Endothelial cell of hepatic sinusoid (primary cell): Measurements from ENCODE around the gene TNIK.
"Not testable (repeated sequence)": the region's sequence is repeated elsewhere in the genome, so short reads cannot be mapped to it uniquely, and the experiment has no call there.

Experiments used
- in situ Hi-C: cut with HindIII; loops from 2 replicates; pipeline ENCODE4 v1.10.0; 2017; ENCODE audit warnings: low sequenced_read_pairs

Gene TNIK

DNA sequence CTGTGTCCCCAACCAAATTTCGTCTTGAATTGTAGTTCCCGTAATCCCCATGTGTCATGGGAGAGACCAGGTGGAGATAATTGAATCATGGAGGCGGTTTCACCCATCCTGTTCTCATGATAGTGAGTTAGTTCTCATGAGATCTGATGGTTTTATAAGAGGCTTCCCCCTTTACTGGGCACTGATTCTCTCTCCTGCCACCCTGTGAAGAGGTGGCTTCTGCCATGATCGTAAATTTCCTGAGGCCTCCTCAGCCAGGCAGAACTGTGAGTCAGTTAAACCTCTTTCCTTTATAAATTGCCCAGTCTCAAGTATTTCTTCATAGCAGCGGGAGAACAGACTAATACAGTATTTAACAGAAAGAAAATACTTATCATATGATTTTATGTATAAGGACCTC lies 93.5 kb downstream of the TNIK start:
- in situ Hi-C loops: not testable (repeated sequence)

DNA sequence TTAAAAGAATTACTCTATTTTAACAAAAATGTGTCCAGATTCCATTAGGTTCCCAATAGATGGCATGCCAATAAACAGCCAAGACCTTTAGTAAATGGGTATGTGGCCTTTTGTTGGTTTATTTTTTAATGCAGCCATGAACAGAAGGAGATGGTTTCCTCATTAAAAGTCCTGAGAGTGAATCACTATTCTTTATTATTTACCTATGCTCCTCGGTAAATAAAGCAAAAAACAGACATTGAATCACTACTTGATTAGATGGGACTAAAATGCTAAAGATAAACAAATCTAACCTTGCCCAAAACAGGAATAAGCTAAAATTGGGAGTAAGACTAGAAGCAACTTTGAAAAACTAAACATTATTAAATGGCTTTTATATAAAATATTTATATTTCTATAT lies 94.2 kb downstream of the TNIK start:
- in situ Hi-C loops: no loop called here

GRCh38 chr3:171365489-171365888 lies 94.7 kb downstream of the TNIK start:
- in situ Hi-C loops: no loop called here

GRCh38 chr3:171364500-171364899 lies 95.7 kb downstream of the TNIK start:
- in situ Hi-C loops: no loop called here

DNA sequence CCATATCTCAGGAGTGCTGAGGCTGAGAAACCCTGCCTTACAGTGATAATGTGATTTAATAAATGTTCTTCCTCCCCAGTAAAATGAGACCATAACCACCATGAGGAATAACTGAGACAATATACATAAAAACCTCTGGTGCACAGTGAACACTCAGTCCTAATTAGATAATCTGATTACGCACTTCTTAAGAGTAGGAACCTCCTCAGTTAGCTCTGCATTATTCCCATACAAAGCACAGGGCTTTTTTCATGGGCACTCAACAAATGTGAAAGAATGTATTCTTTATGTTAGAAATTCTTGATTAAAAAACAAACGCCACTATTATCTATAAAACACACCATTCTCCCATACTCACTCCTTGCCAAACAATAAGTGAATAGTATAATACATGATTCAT lies 97.0 kb downstream of the TNIK start:
- in situ Hi-C loops: no loop called here

GRCh38 chr3:171362575-171362974 lies 97.6 kb downstream of the TNIK start:
- in situ Hi-C loops: no loop called here

DNA sequence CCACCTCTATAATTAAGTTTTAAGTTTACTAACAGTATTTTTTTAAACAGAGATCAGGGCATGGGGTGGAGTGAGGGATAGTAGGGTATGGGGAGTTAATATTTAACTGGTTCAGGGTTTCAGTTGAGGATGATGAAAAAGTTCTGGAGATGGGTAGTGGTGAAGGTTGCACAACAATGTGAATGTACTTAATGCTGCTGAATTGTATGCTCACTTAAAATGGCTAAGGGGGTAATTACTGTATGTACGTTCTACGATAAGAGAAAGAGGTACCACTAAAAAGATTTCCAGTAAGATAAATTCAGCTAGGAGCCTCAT lies 101.4 kb downstream of the TNIK start:
- in situ Hi-C loops: no loop called here

- in situ Hi-C loops: no loop called here
These were observed 101.9 kb downstream of the TNIK start for GRCh38 chr3:171358181-171358880.

DNA sequence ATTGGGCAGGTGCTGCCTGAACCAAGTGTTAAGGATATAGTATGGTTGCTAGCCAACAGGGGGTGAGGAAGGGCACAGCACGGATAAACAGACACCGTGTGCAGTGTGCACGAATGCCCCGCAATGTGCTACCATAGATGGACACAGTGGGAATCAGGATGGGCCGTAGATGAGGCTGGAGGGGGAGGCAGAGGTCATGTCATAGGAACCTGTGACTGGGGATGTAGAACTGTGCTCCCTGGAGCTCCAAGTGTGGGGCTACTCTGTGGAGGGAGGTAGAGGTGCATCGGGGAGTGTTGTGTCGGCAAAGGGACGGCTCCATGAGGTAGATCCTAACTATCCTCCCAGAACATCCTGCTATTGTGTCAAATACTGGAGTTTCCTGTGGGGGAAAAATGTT lies 102.5 kb downstream of the TNIK start:
- in situ Hi-C loops: no loop called here

DNA sequence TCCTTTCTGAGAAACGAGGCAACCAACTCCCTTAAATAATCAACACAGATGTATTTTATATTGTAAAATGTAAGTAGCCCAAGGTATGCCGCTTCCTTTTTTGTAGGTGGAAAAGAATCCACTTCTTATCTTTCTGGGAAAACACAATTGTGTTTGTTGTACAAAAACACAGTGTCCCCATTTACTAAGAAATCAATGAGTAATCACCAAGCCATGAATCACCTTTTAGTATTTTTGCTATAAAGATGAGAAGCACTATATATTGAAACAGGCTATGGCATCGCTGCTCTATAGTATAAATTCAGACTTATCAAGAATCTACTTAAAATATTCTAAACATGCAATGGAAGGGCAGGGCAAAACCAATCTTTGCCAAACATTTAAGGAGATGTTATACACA lies 104.0 kb downstream of the TNIK start:
- in situ Hi-C loops: no loop called here

- in situ Hi-C loops: no loop called here
These were observed 105.3 kb downstream of the TNIK start for GRCh38 chr3:171354706-171355582.

- in situ Hi-C loops: no loop called here
These were observed 106.0 kb downstream of the TNIK start for GRCh38 chr3:171354049-171354705.

DNA sequence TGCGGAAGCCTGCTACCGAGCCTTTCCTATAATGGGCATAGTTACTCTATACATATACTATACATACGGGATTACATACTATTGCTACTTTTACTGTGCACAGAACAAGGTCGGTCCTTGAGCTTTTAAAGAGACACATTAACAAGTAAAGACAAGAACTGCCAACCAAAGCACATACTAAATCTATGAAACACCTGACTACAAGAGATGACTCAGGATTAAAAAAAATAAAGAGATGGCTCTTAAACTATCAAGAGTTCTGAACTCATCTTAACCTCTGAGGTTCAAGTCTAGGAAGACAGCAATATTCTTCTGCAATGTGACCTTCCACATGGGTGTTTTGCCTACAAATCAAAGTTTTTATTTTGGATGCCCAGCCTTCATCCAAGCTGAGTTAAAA lies 106.8 kb downstream of the TNIK start:
- in situ Hi-C loops: no loop called here

DNA sequence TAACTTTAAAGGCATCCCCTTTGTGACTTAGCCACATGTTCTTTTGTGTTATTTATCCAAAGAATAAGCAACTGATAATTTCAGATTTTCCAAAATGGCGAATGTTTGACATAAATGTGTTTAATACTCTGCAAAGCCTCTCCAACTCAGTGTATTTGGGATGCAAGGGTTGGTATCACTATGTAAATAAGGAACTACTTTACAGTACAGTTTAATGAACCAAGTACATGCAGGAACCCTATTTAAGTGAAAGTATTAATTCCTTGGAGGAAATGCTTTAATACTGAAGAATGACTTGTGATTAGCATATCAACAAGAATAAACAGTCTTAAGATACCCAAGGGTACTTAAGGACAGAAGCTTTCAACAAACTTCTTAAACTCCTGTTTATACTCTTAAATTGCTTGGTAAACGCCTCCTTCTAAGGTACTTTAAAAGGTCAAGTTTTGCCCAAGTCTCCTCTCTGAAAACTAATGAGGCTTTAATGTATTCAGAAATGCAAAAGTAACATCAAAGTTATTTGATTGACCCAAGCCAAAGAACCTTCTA lies 107.7 kb downstream of the TNIK start:
- in situ Hi-C loops: no loop called here

DNA sequence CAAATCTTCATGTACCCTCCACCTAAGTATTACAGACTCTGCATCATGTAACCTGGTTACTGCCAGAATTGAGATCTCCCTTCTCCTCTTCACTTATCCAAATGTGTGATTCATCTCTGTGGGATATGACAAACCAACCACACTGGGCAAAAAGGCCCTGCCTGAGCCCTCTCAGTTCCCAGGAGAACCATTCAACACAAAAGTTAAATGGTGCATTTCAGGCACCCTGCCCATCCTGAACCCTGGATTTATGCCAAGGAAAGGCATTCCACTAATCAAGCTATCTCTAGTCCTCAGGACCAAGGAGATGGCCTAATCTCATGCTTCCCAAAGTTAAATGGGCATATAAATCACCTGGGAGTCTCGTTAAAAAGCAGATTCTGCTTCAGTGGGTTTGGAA lies 108.5 kb downstream of the TNIK start:
- in situ Hi-C loops: no loop called here

DNA sequence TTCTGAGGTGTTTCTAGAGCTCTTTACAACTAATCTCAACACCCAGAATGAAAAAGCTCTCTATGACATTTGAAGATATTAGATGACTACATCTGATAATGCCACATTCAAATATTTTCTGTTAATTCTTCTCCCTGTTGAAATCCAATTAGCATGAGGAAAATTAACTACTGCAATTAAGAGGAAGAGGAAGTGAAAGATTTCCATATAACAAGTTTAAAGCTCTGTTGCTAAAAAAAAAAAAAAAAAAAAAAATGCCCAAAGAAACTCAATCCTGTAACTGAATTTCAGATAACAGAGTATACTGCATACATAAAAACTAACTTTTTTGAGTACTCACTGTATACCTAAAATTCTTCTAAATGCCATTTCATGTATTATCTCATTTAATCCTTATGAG lies 109.8 kb downstream of the TNIK start:
- in situ Hi-C loops: no loop called here

DNA sequence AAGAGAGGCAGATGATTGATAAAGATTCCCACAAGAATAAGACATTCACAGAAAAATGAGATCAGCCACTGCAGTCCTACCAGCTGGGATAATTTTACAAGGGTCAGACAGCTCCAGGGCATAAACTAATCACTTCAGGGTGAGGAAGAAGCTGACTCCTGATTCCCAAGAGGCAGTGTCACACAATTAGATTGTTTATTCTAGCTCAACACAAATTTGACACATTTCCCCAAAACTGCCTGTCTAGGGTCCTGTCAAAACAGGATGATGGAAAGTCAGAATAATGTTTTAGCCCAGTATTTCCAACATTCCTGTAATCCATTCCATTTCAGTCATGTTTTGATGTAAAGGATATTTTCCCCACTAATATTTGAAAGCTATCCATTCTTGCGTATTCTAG lies 110.8 kb downstream of the TNIK start:
- in situ Hi-C loops: loop anchor here (5.0 kb wide), 1 partner anchor 173 kb away; no protein-coding TSS in a partner anchor

DNA sequence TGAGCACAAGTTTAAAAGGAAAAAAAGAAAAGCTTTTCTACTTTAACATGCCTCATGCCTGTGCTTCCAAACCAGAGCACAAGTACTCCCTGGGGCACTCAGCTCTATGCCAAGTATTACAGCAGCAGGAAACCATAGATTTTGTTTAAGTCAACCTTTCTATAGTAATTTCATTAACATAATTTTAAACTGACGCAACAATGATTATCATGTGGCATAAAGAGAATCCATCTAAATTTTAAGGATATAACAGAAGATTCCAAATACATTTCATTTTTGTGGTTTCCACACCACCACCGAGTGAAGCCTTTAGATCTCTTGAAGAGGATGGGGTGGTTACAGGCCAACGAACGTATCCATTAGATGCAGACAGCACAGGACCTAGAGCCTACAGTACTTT lies 112.1 kb downstream of the TNIK start:
- in situ Hi-C loops: loop anchor here (5.0 kb wide), 1 partner anchor 174 kb away; no protein-coding TSS in a partner anchor

DNA sequence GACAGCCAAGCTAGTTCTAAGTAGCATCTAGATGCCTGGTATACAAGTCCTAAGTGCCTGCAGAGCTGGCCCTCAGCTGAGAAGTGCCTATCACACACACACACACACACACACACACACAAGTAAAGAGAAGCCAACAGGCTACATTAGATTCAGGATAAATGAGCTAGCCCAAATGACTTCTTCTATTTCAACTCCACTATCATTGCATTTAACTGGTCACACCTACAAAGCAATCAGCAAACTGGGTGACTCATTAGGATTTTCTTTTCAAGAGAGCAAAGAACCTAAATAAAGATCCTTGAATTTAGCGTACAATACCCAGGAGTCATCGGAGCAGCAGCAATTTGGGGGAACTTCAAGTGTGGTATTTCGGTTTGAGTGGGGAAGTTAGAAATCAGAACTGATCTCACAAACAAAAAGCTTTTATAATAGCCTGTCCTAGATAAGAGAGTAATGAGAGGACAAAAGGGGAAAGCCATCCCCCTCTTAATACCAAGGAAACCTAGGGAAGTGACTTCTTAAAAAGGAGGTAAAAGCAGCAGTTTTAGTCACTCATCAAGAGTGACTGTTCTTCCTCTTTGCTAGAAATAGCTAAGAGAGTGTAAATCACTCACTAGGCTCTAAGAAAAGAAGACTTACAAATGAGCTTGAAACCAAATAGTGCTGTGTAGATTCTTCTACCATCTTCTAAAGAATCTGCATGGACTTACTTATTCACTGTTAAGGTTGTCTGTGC lies 112.7 kb downstream of the TNIK start:
- in situ Hi-C loops: loop anchor here (5.0 kb wide), 1 partner anchor 175 kb away; no protein-coding TSS in a partner anchor

- in situ Hi-C loops: loop anchor here (5.0 kb wide), 1 partner anchor 176 kb away; no protein-coding TSS in a partner anchor
These were observed 113.5 kb downstream of the TNIK start for GRCh38 chr3:171346582-171347300.
